NCI-H2107 treated with DMSO at 0.1 percent for 48 hours (cell line): ENCODE measurements around the gene NDUFAF2.
"Not testable (repeated sequence)": the region's sequence is repeated elsewhere in the genome, so short reads cannot be mapped to it uniquely, and the experiment has no call there.

Experiments used
- DNase-seq: peaks from one replicate; lab custom pipeline; 2025; ENCODE audit not compliant: unreplicated experiment; lab: John Stamatoyannopoulos, UW

Gene NDUFAF2

DNA sequence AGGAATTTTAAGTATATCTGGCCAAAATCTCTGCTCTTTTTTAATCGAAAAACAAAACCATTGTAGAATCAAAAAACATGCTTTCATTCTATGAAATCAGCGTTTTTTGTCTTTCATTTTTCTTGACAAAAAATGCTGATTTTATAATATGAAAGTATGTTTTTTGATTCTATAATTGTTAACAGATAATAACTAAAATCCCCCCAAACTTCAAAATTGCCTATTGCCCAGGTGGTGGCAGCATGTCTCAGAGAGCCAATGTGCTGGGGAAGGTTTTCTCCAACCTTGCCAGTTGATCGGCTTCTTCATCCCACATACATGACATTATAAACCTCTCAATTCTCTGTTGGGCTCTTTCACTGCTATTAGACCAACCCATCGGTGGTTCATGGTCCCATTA lies 222.4 kb downstream of the NDUFAF2 start:
- DNase-seq: no peak

DNA sequence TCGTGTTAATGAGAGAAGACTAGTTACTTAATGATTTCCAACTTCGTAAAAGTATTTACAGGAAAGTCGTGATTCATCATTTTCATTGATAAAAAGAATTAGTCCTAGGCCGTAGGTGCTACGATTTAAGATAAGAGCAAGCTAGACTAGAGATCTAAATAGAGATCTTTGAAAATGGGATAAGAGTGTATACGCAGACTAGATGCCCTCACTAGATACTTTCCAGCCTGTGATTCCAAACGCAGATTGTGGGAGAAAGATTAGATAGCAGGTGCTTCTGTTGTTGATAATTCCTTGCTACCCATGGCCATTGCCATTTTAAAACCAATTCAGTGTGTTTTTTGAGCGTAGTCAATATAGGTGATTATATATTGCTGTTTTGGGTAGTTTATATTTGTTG lies 223.9 kb downstream of the NDUFAF2 start:
- no peak for DNase-seq

DNA sequence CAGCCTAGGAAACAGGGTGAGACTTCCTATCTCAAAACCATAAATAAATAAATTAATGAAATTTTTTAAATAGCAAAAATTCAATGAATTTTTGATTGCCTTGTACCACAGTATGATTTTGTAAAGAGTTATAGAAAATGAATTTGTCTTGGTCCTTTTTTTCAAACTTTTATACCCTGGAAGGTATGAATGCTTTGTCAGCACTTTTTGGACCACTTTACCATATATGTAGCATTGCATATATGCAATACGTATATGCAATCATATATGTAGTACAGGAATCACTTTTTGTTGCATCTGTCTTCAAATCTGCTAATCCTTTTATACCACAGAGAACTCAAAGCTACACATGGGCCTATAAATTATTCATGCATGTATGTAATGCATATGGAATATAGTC lies 226.5 kb downstream of the NDUFAF2 start:
- no peak for DNase-seq

DNA sequence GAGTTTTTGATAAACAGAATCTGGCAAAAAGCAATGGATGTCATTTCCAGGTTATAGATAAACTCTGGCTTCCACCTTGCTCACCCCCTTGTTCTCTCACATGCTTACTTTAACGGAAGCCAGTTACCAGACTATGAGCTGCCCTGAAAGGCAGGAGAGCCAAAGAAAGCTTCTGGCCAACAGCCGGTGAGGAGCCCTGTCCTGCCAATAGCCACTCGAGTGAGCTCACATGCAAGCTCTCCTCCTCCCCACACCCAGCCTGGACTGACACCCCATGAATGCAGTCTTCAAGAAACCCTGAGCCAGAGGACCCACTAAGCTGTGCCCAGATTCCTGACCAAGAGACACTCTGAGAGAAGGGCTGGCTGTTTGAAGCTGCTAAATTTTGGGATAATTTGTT lies 231.6 kb downstream of the NDUFAF2 start:
- DNase-seq: no peak

DNA sequence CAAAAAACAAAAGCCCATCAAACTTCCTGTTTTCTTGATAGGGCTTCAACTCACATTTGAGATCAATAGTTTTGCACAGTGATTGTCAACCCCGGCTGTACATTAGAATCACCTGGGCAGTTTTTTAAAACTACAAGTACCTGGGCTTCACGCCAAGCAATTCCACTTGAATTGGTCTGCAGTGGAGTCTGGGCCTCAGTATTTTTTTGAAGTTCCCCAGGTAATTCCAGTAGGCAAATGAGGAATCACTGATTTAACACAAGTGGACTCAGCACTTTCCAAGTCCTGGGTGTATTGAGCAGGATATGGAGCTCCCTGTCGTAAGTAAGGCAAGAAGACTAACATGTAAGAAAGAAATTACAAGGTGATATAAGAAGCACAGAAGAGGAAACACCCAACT lies 232.1 kb downstream of the NDUFAF2 start:
- DNase-seq: no peak

DNA sequence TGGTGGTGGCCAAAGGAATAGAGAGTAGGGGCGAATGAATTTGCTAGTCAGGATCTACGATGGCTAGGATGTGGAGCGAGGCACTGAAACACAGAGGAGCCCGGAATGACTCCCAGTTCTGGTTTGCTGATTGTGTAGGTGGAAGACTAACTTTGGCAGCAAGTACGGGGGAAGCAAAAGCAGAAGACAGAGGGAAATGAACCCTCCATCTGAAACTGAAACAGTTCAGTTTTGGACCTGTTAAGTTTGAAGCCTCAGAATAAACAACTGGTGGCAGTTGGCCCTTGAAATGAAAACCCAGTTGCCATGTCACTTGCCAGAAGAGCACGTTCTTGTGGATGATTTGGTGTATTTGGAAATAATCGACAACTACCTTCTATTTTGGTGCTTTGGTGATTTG lies 232.7 kb downstream of the NDUFAF2 start:
- DNase-seq: no peak

DNA sequence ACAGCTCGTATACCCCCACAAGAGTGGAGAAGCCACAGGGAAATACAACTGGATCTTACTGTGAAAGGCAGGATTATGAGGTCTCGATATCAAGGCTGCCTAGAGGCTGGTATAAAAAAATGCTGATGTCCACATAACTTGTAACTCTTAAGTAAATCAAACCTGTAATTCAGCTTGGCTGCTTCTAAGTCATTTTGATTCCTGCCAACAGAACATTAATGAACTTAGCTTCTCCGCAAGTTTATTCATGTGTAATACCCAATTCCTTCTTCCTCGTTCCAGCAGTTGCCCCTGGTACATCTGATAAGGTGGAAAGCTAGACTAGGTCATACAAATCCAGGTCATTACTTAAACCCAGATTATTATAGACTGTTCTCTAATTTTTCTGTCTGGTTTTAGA lies 233.7 kb downstream of the NDUFAF2 start:
- DNase-seq: no peak

DNA sequence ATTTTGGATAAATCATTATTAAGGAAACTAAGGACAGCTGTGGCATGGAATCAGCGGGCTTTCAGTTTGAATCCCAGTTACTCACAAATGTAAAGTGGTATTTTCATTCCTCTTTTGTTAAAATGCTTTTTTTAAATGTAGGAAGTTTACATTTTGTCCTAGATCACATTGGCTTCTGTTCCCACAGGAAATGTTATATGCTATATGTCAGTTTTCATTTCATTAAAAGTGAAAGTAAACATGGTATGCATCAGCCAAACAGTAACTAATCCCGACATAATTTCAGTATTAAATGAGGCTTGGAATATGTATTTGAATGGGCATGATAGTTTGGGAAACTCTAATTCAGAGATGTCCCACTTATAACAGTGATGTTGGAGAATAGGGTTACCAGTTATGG lies 235.9 kb downstream of the NDUFAF2 start:
- DNase-seq: no peak

DNA sequence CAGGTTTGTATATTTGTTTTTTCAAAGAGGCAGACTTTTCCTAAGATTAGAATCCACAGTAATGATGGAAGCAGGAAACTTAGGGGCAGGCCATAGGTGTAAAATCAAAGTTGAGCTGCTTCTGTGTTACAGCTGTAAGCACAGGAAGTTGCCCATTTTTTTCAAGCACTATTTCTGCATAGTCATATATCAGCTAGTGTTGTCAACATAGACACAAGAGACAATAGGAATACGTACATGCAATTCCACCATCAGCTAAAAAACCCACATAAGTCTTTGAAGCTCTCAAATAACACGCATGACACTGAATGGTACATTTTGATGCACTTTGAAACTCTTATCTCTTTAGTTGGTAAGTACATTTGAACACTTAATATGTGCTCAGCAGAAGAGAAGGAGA lies 237.4 kb downstream of the NDUFAF2 start:
- no peak for DNase-seq

DNA sequence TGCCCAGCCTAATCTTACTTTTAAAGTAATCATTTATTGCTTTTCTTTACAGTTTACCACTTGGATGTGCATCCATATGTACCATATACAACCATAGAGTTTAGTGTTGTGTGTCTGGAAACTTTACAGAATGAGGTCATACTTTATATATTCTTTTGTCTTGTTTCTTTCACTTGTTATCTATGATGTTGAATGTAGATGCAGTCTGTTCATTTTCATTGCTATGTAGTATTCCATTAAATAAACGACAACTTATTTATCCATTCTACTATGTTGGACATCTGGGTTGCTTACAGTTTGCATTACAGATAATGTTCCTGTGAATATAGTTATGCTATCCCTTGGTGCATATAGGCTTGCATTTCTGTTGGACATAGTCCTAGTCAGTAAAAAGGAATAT lies 238.5 kb downstream of the NDUFAF2 start:
- DNase-seq: no peak

DNA sequence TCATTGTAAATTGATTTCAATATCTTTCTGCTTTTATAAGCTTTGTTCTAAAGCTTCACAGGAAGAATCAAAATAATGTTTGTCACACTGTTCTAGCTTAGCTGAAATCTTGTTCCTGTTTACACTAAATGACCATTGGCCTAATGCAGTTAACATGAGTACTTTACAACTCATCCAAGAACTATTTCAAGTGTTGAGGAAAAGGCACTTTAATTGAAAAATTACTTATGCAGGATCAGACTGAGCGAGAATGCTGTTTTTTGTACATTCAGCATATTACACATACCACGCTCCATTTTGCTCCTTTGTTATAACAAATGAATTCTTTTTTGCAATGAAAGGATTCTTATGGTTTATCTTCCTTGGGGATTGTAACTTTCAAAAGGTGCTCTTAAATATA lies 239.7 kb downstream of the NDUFAF2 start:
- DNase-seq: no peak

DNA sequence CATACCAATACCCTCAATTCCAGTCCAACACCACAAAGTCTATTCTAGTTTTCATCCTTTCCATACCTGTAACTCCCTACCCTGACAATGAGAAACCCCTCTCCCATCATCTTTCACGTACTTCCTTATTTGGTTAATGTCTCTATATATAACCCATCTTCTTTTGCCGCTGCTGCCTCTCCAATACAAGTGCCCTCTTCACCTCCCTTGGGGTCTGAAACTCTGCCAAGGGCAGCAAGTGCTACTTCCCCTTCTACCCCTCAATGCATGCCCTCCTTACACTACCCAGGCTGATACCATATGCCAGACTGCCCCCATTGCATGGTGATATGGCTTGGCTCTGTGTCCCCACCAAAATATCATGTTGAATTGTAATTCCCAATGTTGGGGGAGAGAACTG lies 241.6 kb downstream of the NDUFAF2 start:
- no peak for DNase-seq

DNA sequence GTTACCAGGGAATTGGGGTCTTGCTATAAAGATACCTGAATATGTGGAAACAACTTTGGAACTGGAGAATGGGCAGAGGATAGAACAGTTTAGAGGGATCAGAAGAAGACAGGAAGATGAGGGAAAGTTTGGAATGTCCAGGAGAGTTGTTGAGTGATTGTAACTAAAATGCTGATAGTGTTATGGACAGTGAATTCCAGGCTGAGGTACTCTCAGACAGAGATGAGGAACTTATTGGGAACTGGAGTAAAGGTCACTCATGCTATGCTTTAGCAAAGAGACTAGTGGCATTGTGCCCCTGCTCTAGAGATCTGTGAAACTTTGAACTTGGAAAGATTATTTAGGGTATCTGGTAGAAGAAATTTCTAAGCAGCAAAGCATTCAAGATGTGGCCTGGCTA lies 242.3 kb downstream of the NDUFAF2 start:
- DNase-seq: not testable (repeated sequence)

DNA sequence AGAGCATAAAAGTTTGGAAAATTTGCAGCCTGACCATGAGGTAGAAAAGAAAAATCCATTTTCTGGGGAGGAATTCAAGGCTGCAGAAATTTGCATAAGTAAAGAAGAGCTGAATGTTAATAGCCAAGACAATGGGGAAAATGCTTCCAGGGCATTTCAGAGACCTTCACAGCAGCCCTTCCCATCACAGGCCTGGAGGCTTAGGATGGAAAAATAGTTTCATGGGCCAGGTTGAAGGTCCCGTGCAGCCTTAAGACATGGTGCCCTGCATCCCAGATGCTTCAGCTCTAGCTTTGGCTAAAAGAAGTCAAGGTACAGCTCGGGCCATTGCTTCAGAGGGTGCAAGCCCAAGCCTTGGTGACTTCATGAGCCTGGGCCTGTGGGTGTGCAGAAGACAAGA lies 242.8 kb downstream of the NDUFAF2 start:
- not testable (repeated sequence) for DNase-seq

DNA sequence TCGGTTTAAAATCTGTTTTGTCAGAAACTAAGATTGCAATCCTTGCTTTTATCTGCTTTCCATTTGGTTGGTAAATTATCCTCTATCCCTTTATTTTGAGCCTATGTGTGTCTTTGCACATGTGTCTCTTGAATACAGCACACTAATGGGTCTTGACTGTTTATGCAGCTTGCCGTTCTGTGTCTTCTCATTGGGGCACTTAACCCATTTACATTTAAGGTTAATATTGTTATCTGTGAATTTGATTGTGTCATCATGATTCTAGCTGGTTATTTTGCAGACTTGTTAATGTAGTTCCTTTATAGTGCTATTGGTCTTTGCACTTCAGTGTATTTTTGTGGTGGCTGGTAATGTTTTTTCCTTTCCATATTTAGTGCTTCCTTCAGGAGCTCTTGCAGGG lies 253.6 kb downstream of the NDUFAF2 start:
- DNase-seq: no peak

DNA sequence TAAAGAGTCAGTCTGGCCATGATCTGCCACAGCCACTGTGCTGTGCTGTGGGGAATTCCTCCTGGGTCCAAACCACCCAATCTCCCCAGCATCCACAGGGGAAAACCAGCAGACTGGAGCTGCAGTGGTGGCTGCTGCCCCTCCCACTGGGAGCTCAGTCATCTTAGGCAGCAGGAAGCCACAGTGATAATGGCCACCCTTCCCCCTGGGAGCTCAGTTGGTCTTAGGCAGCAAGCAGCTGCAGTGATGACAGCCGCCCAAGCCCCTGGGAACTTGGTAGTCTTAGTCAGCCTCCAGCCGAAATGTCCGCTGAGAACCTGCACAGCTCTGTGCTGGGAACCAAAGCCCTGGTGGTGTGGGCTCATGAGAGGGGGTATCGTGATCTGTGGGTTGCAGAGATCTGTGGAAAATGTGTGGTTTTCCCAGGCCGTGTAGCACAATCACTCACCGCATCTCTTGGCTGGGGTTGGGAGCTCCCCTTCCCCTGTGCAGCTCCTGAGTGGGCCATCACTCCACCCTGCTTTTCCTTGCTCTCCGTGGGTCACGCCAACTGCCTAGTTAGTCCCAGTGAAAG lies 255.7 kb downstream of the NDUFAF2 start:
- DNase-seq: no peak

DNA sequence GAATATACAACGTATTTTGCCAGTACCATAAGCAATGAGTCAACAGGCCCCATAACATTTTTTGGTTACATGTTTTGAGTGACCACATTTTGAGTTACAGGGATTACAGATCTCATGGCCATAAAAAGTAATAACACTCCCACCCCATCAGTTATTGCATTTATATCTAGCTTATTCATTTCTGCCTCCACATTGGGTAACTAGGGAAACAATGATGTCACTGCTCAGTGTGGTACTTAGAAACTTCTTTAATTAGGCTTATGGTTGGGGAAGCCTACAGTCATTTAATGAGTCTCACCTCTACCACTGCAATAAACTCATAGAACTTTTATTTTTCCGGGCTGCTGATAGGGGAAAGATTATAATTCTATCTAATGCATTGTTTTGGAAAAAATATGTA lies 257.2 kb downstream of the NDUFAF2 start:
- no peak for DNase-seq
